Measurements from ENCODE around the gene SLC35F5.

GRCh38 chr2:113679457-113679856 lies 77.0 kb downstream of the SLC35F5 start:
- TF ChIP-seq, protein P1, sequence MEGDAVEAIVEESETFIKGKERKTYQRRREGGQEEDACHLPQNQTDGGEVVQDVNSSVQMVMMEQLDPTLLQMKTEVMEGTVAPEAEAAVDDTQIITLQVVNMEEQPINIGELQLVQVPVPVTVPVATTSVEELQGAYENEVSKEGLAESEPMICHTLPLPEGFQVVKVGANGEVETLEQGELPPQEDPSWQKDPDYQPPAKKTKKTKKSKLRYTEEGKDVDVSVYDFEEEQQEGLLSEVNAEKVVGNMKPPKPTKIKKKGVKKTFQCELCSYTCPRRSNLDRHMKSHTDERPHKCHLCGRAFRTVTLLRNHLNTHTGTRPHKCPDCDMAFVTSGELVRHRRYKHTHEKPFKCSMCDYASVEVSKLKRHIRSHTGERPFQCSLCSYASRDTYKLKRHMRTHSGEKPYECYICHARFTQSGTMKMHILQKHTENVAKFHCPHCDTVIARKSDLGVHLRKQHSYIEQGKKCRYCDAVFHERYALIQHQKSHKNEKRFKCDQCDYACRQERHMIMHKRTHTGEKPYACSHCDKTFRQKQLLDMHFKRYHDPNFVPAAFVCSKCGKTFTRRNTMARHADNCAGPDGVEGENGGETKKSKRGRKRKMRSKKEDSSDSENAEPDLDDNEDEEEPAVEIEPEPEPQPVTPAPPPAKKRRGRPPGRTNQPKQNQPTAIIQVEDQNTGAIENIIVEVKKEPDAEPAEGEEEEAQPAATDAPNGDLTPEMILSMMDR (IDR thresholded peaks at IDR 0.05) = no peak
- no peak for TF ChIP-seq POLR2A (IDR thresholded peaks at IDR 0.05)
